Measurements from ENCODE around the gene GABBR2.

Gene GABBR2

GRCh38 chr9:98614941-98615340 is 93.8 kb downstream of the GABBR2 start:
- Histone ChIP-seq H3K4me1 (ENCODE audit: control insufficient read depth, insufficient read depth, low read length, poor library complexity, severe bottlenecking) (no peaks in the 10 kb centered on the region), H3K9me3 (ENCODE audit: control insufficient read depth, low read length) (no peaks in the 10 kb centered on the region), H3K4me3 (ENCODE audit: insufficient read depth, low read depth, low read length, poor library complexity, severe bottlenecking) (no peak overlapping the region), H3K36me3 (ENCODE audit: control insufficient read depth, insufficient read depth, low read length) (no peaks in the 10 kb centered on the region), H3K27me3 (replicated peaks; ENCODE audit: control insufficient read depth, insufficient read depth, low read length, poor library complexity, severe bottlenecking) (no peaks in the 10 kb centered on the region), H3K27ac (ENCODE audit: insufficient read depth, low read length, poor library complexity, severe bottlenecking) (no peak overlapping the region)
- no peak for DNase-seq

GRCh38 chr9:98612061-98612752 is 96.5 kb downstream of the GABBR2 start:
- no peak for DNase-seq
- Histone ChIP-seq H3K9me3 (ENCODE audit: control insufficient read depth, low read length) (no peaks in the 10 kb centered on the region), H3K36me3 (ENCODE audit: control insufficient read depth, insufficient read depth, low read length) (no peaks in the 10 kb centered on the region), H3K4me1 (ENCODE audit: control insufficient read depth, insufficient read depth, low read length, poor library complexity, severe bottlenecking) (no peaks in the 10 kb centered on the region), H3K27me3 (replicated peaks; ENCODE audit: control insufficient read depth, insufficient read depth, low read length, poor library complexity, severe bottlenecking) (no peaks in the 10 kb centered on the region), H3K4me3 (ENCODE audit: insufficient read depth, low read depth, low read length, poor library complexity, severe bottlenecking) (no peak overlapping the region), H3K27ac (ENCODE audit: insufficient read depth, low read length, poor library complexity, severe bottlenecking) (no peak overlapping the region)

GRCh38 chr9:98611319-98611718 is 97.4 kb downstream of the GABBR2 start:
- Histone ChIP-seq H3K9me3 (ENCODE audit: control insufficient read depth, low read length) (no peaks in the 10 kb centered on the region), H3K4me3 (ENCODE audit: insufficient read depth, low read depth, low read length, poor library complexity, severe bottlenecking) (no peak overlapping the region), H3K27ac (ENCODE audit: insufficient read depth, low read length, poor library complexity, severe bottlenecking) (no peak overlapping the region), H3K36me3 (ENCODE audit: control insufficient read depth, insufficient read depth, low read length) (no peaks in the 10 kb centered on the region), H3K4me1 (ENCODE audit: control insufficient read depth, insufficient read depth, low read length, poor library complexity, severe bottlenecking) (no peaks in the 10 kb centered on the region), H3K27me3 (replicated peaks; ENCODE audit: control insufficient read depth, insufficient read depth, low read length, poor library complexity, severe bottlenecking) (no peaks in the 10 kb centered on the region)
- no peak for DNase-seq

- no peaks in the 10 kb centered on the region for H3K36me3 ChIP-seq (ENCODE audit: control insufficient read depth, insufficient read depth, low read length)
- H3K27me3 ChIP-seq (replicated peaks; ENCODE audit: control insufficient read depth, insufficient read depth, low read length, poor library complexity, severe bottlenecking), result no peaks in the 10 kb centered on the region
- no peak for DNase-seq
- no peak overlapping the region for H3K4me3 ChIP-seq (ENCODE audit: insufficient read depth, low read depth, low read length, poor library complexity, severe bottlenecking)
- no peaks in the 10 kb centered on the region for H3K4me1 ChIP-seq (ENCODE audit: control insufficient read depth, insufficient read depth, low read length, poor library complexity, severe bottlenecking)
- no peaks in the 10 kb centered on the region for H3K9me3 ChIP-seq (ENCODE audit: control insufficient read depth, low read length)
- no peak overlapping the region for H3K27ac ChIP-seq (ENCODE audit: insufficient read depth, low read length, poor library complexity, severe bottlenecking)
These were observed 98.0 kb downstream of the GABBR2 start for GRCh38 chr9:98610711-98611110.

- no peak overlapping the region for H3K27ac ChIP-seq (ENCODE audit: insufficient read depth, low read length, poor library complexity, severe bottlenecking)
- H3K4me1 ChIP-seq (ENCODE audit: control insufficient read depth, insufficient read depth, low read length, poor library complexity, severe bottlenecking), result no peaks in the 10 kb centered on the region
- H3K9me3 ChIP-seq (ENCODE audit: control insufficient read depth, low read length), result no peaks in the 10 kb centered on the region
- H3K4me3 ChIP-seq (ENCODE audit: insufficient read depth, low read depth, low read length, poor library complexity, severe bottlenecking), result no peak overlapping the region
- H3K27me3 ChIP-seq (replicated peaks; ENCODE audit: control insufficient read depth, insufficient read depth, low read length, poor library complexity, severe bottlenecking), result no peaks in the 10 kb centered on the region
- no peaks in the 10 kb centered on the region for H3K36me3 ChIP-seq (ENCODE audit: control insufficient read depth, insufficient read depth, low read length)
- DNase-seq, result no peak
These were observed 98.5 kb downstream of the GABBR2 start for GRCh38 chr9:98610211-98610610.

DNA sequence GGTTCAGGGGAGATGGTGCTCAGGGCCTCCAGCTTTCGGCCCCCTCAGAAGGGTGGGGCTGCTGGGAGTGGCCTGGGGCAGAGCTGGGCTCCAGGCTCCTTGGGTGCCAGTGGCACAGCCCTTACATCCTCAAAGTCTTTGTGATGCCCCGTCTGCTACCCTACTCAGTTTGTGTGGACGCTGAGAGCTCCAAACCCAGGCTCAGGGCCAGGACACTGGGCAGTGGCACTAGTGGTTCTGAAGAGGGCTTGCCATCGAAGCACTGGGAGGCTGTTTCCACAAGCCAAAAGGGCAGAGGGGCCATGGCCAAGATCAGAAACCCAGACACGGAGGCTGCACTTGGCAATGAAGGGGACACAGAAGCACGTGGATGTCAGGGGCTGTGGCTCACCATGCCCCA is 99.1 kb downstream of the GABBR2 start:
- no peaks in the 10 kb centered on the region for H3K4me1 ChIP-seq (ENCODE audit: control insufficient read depth, insufficient read depth, low read length, poor library complexity, severe bottlenecking)
- no peaks in the 10 kb centered on the region for H3K36me3 ChIP-seq (ENCODE audit: control insufficient read depth, insufficient read depth, low read length)
- H3K27ac ChIP-seq (ENCODE audit: insufficient read depth, low read length, poor library complexity, severe bottlenecking), result no peak overlapping the region
- H3K27me3 ChIP-seq (replicated peaks; ENCODE audit: control insufficient read depth, insufficient read depth, low read length, poor library complexity, severe bottlenecking), result no peaks in the 10 kb centered on the region
- no peaks in the 10 kb centered on the region for H3K9me3 ChIP-seq (ENCODE audit: control insufficient read depth, low read length)
- H3K4me3 ChIP-seq (ENCODE audit: insufficient read depth, low read depth, low read length, poor library complexity, severe bottlenecking), result no peak overlapping the region
- DNase-seq, result no peak

DNA sequence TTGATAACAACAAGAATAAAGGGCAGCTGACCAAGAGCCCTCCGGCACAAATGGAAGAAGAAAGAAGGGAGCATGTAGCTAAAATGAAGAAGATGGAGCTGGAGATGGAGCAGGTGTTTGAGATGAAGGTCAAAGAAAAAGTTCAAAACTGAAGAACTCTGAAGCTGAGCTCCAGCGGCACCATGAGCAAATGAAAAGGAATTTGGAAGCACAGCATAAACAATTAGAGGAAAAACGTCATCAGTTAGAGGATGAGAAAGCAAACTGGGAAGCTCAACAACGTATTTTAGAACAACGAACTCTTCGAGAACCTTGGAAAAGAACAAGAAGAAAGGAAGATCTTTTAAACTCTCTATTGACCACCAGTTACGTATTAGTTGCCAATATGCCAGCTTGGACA is 100.9 kb downstream of the GABBR2 start:
- Histone ChIP-seq H3K4me3 (ENCODE audit: insufficient read depth, low read depth, low read length, poor library complexity, severe bottlenecking) (no peak overlapping the region), H3K27ac (ENCODE audit: insufficient read depth, low read length, poor library complexity, severe bottlenecking) (no peak overlapping the region), H3K27me3 (replicated peaks; ENCODE audit: control insufficient read depth, insufficient read depth, low read length, poor library complexity, severe bottlenecking) (no peaks in the 10 kb centered on the region), H3K4me1 (ENCODE audit: control insufficient read depth, insufficient read depth, low read length, poor library complexity, severe bottlenecking) (no peaks in the 10 kb centered on the region), H3K9me3 (ENCODE audit: control insufficient read depth, low read length) (no peaks in the 10 kb centered on the region), H3K36me3 (ENCODE audit: control insufficient read depth, insufficient read depth, low read length) (no peaks in the 10 kb centered on the region)
- DNase-seq, result no peak

- no peaks in the 10 kb centered on the region for H3K27me3 ChIP-seq (replicated peaks; ENCODE audit: control insufficient read depth, insufficient read depth, low read length, poor library complexity, severe bottlenecking)
- H3K9me3 ChIP-seq (ENCODE audit: control insufficient read depth, low read length), result no peaks in the 10 kb centered on the region
- H3K36me3 ChIP-seq (ENCODE audit: control insufficient read depth, insufficient read depth, low read length), result no peaks in the 10 kb centered on the region
- H3K27ac ChIP-seq (ENCODE audit: insufficient read depth, low read length, poor library complexity, severe bottlenecking), result no peak overlapping the region
- H3K4me3 ChIP-seq (ENCODE audit: insufficient read depth, low read depth, low read length, poor library complexity, severe bottlenecking), result no peak overlapping the region
- H3K4me1 ChIP-seq (ENCODE audit: control insufficient read depth, insufficient read depth, low read length, poor library complexity, severe bottlenecking), result no peaks in the 10 kb centered on the region
- DNase-seq, result no peak
These were observed 101.6 kb downstream of the GABBR2 start for GRCh38 chr9:98607152-98607551.

GRCh38 chr9:98606730-98607129 is 102.0 kb downstream of the GABBR2 start:
- Histone ChIP-seq H3K4me3 (ENCODE audit: insufficient read depth, low read depth, low read length, poor library complexity, severe bottlenecking) (no peak overlapping the region), H3K36me3 (ENCODE audit: control insufficient read depth, insufficient read depth, low read length) (no peaks in the 10 kb centered on the region), H3K27me3 (replicated peaks; ENCODE audit: control insufficient read depth, insufficient read depth, low read length, poor library complexity, severe bottlenecking) (no peaks in the 10 kb centered on the region), H3K27ac (ENCODE audit: insufficient read depth, low read length, poor library complexity, severe bottlenecking) (no peak overlapping the region), H3K4me1 (ENCODE audit: control insufficient read depth, insufficient read depth, low read length, poor library complexity, severe bottlenecking) (no peaks in the 10 kb centered on the region), H3K9me3 (ENCODE audit: control insufficient read depth, low read length) (no peaks in the 10 kb centered on the region)
- no peak for DNase-seq

DNA sequence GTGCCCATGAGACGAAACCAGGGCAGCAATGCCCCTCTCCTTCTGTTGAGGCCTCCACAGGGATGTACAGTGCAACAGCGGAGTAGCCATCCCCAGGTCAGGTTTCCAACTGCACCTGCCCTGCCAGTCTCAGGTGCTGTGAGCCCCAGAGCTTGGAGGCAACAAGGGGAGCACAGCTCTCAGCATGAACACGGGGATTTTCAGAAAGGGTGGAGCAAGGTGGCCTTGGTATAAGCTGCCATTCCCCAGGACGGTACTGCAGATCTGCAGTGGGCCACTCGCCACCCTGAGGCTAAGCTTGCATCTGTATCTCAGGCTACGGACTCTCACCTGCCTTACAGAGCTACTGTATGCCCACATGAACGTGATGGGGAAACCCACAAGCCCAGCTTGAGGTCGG is 103.6 kb downstream of the GABBR2 start:
- no peaks in the 10 kb centered on the region for H3K27me3 ChIP-seq (replicated peaks; ENCODE audit: control insufficient read depth, insufficient read depth, low read length, poor library complexity, severe bottlenecking)
- no peaks in the 10 kb centered on the region for H3K36me3 ChIP-seq (ENCODE audit: control insufficient read depth, insufficient read depth, low read length)
- DNase-seq, result no peak
- H3K9me3 ChIP-seq (ENCODE audit: control insufficient read depth, low read length), result no peaks in the 10 kb centered on the region
- H3K4me1 ChIP-seq (ENCODE audit: control insufficient read depth, insufficient read depth, low read length, poor library complexity, severe bottlenecking), result no peaks in the 10 kb centered on the region
- H3K4me3 ChIP-seq (ENCODE audit: insufficient read depth, low read depth, low read length, poor library complexity, severe bottlenecking), result no peak overlapping the region
- H3K27ac ChIP-seq (ENCODE audit: insufficient read depth, low read length, poor library complexity, severe bottlenecking), result no peak overlapping the region
